HG03135 (cell line): ENCODE results near the gene YWHAG.
"Not testable (repeated sequence)": the region's sequence is repeated elsewhere in the genome, so short reads cannot be mapped to it uniquely, and the experiment has no call there.

Experiments
- ATAC-seq: cut with Tn5 transposase; IDR thresholded peaks from one replicate; pipeline ENCODE4 v1.9.1; 2021; ENCODE audit warnings: mild to moderate bottlenecking, moderate library complexity; ENCODE audit not compliant: unreplicated experiment

YWHAG gene

DNA sequence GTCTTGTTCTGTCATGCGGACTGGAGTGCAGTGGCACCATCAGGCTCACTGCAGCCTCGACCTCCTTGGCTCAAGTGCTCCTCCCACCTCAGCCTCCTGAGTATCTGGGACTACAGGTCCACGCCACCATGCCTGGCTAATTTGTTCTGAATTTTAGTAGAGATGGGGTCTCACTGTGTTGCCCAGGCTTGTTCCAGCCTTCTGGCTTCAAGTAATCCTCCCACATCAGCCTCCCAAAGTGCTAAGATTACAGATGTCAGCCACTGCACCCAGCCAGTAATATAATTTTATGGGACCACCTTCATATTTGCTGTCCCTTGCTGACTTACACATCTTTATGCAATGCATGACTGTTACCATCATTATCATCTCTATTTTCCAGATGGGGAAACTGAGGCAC, 57.8 kb downstream of the YWHAG start:
- ATAC-seq, result no peak

DNA sequence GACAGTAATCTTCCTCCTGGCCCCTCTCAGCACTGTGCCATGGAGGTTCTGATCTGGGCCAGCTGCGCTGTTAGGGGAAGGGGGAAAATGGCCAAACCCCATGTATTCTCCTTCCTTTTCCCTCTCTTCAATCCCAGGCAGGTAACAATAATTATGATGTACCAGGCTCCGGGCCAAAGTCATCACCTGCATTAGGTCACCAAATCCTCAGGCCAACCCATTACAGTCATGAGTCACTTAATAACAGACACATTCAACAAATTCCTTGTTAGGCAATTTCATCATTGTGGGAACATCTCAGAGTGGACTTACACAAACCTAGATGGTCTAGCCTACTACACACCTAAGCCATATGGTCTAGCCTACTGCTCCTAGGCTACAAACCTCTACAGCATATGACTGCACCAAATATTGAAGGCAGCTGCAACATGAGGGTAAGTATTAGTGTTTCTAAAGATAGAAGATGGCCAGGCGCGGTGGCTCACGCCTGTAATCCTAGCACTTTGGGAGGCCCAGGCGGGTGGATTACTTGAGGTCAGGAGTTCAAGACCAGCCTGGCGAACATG, 58.5 kb downstream of the YWHAG start:
- no peak for ATAC-seq

DNA sequence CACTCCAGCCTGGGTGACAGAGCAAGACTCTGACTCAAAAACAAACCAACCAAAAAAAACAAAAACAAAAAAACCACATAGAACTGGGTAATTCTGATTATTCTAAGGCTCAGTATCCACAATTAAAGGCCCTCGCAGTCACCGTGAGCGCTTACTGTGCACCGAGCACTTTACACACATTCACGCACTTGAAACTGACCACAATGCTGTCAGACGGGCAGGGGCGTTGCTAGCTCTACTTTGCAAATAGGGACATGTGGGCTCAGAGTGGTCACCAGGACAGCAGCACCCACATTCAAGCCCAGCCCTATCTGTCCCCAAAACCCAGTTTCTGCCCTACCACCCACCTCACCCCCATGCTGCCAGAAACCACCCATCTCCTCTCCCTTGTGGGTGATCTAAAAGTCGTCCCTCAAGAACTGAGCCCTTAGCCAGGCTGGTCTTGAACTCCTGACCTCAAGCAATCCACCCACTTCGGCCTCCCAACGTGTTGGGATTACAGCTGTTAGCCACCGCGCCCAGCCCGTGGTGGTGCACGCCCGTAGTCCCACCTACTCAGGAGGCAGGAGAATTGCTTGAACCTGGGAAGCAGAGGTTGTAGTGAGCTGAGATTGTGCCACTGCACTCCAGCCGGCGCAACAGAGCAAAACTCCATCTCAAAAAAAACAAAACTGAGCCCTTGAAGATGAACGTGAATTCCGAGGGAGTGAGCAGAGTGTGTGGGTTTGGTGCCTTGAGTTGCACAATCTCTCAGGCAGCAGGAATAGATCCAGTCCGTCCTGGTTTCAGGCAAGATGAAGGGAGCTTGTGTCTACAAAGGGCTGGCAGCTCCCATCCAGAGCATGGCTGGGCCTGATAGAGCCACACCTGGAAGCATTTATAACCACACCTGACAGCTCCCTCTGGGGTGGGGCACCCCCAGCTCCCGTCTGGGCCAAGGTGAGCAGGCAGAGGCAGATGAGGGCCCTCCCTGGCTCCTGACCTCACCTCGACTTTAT, 61.7 kb downstream of the YWHAG start:
- ATAC-seq, result no peak

DNA sequence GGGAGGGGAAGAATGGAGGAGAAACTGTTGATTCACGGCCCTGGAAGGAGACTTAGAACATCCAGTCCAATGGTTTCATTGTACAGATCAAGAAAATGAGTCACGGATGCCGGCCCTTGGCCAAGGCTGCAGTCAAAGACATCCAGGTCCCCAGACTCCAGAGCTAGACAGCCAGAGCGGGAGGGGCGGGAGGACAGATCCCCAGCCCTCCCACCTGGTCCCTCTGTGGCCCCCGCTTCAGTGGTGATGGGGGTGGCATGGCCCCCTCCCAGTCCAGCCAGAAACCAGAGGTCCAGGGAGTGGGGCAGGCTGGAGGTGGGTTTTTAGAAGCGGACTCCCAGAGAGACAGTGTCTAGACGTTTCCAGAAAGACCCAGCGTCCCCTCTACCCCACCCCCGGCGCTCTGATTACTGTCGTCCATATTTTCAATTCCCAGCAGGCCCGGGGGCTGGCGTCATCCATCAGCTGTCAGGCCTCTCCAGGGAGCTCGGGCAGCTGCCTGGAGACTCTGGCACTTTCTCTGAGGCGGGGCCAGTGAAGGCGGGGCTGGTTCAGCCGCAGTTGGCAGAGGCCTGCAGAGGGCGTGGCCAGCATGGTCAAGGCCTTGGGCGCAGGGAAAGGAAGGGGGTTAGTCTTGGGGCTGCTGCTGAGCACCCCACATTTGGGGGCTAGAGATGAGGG, 64.3 kb downstream of the YWHAG start:
- ATAC-seq, result no peak

DNA sequence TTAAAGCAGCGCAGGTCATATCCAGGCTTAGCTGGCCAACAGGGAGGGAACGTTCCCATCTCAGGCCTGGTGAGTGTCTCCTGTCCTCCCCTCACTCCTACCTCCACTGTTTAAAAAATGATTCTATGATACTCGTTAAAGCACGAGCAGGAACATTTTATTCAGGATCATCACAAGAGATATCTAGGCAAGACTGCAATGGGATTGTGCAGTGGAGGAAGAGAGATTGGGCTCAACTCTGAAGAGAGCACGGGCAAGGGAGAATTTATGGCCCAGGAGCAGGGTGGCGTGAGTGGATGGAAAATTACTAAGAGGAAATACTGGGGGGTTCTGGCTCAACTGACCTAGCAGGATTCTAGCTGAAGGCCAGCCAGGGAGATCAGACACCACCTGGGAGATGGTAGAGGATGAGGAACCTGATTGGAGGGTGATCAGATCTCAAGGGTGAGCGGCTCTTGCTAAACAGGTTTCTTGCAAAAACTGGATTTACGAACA, 65.3 kb downstream of the YWHAG start:
- no peak for ATAC-seq

DNA sequence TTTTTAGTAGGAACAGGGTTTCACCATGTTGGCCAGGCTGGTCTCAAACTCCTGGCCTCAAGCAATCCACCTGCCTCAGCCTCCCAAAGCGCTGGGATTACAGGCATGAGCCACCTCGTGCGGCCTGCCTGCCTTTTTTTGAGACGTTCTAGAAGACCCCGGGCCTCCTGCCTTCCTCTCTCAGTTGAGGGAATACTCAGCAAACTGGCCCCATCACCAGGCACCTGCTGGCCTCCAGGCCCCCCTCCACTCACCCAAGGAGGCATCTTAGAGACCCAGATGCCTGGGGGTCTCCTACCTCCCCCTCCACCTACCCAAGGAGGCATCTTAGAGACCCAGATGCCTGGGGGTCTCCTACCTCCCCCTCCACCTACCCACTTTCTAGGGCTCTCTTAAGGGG, 65.9 kb downstream of the YWHAG start:
- not testable (repeated sequence) for ATAC-seq

DNA sequence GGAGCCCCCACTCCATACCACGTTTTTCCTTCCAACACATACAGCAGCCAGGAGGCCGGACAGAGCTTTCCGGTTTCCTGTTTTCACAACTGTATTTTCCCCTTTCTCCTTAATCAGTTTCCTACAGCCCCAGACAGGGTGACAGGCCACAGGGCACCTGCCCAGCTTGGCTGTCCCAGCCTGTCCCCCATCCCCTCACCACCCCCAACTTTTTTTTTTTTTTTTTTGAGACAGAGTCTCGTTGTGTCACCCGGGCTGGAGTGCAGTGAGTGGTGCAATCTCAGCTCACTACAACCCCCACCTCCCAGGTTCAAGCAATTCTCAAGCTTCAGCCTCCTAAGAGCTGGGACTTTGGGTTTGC, 66.6 kb downstream of the YWHAG start:
- no peak for ATAC-seq

DNA sequence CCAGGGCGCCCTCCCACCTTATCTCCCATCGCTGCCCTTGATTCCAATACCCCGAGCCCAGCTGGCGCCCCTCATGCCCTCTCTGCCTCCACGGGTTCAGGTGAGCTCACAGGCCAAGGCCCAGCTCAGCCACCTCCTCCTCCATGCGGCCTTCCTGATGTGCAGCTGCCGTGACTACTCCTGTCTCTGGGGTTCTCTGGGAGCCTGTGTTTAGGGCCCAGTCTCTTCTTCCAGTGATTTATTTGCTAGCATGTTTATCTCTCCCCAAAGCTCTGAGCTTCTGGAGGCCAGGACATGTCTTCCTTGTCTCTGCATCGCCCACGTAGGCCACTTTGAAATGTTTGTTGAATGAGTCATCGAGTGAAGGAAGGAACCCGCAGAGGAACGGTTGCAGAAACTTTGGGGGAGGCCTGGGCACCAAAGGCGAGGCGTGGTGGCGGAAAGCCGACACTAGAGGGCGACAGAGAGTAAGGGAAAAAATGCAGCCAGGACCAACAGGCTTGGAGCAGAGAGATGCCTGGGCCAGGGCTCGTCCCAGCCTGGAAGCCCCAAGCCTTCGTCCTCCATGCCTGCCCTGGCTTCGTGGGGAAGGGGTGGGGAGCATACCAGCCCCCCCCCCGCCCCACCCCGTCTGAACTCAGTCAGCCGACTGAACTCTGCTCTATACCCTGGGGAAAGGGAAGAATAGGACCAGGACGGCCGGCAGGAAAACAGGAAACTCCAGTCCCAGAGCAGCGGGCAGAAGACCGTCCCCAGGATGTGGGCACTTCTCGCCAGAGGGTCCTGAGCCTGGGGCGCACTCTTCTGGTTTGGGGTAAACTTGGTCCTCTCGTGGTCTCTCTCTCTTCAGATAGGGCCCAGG, 67.2 kb downstream of the YWHAG start:
- ATAC-seq, result peak; percentile 82

DNA sequence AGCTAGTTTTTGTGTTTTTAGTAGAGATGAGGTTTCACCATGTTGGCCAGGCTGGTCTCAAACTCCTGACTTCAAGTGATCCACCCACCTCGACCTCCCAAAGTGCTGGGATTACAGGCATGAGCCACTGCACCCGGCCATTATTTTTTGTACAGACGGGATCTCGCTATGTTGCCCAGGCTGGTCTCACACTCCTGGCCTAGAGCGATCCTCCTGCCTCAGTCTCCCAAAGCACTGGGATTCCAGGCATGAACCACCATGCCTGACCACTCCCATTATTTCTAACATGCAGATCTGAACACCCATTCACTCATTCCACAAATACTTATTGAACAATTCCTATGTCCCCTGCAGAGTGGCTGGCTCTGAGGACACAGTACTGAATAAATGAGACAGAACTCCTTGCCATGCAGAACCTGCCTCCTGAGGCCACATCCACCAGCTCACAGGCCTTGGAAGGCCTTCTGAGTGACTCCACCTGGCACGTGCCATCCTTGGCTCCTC, 67.9 kb downstream of the YWHAG start:
- not testable (repeated sequence) for ATAC-seq

DNA sequence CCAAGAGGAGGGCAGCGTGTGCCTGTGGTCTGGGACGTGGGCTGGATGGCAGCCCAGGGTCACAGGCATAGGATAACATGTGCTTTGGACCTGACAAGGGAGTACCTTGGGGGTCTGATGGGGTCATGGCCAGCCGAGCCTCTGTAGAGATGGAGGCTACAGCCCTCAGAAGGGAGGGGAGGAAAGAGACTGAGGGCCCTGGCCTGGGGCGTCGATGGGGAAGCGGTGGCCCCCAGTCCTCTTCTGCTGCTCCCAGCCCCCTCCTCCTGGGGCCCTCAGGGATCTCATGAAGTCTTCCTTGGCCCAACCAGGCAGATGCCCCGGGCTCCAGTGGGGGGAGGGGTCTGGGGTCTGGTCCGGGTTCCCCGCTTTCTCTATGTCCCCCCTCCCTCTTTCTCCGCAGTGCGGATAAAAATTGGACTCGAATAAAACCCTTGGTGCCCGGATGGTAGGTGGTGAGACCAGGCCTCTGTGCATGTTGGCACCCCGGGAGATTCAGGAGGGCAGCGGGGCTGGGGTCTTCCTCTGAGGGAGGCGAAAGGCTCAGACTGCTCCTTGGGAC, 71.9 kb downstream of the YWHAG start:
- no peak for ATAC-seq

DNA sequence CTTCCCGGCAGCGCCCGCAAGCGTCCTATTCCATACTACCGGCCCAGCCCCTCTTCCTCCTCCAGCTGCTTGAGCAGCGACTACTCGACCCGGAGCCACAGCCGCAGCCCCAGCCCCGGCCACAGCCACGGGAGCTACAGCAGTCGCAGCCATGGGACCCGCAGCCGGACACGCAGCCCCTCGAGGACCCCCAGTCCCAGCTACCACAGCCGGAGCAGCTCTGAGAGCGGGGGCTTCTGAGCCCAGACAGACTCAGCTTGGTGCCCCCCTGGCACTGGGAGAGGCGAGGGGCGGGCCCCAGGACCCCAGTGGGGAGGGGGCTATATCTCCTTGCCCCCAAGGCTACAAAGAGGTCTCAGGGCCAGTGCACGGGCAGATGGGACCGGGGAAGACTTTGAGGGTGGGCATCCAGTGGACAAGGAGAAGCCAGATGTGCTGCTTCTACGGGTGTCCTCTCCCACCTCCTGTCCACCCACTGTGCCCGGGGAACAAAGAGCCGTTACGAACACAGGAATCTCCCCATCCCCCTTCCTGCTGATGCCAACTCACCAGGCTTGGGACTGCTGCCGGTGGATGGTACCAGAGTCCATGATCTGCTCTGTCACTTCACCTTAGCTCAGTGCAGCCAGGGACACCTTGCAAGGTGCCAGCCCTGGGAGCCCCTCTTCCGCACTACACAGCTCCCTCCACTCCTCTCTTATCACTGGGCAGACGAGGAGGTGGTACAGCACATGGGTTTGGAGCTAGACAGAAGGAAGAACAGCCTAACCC, 73.0 kb downstream of the YWHAG start:
- no peak for ATAC-seq

DNA sequence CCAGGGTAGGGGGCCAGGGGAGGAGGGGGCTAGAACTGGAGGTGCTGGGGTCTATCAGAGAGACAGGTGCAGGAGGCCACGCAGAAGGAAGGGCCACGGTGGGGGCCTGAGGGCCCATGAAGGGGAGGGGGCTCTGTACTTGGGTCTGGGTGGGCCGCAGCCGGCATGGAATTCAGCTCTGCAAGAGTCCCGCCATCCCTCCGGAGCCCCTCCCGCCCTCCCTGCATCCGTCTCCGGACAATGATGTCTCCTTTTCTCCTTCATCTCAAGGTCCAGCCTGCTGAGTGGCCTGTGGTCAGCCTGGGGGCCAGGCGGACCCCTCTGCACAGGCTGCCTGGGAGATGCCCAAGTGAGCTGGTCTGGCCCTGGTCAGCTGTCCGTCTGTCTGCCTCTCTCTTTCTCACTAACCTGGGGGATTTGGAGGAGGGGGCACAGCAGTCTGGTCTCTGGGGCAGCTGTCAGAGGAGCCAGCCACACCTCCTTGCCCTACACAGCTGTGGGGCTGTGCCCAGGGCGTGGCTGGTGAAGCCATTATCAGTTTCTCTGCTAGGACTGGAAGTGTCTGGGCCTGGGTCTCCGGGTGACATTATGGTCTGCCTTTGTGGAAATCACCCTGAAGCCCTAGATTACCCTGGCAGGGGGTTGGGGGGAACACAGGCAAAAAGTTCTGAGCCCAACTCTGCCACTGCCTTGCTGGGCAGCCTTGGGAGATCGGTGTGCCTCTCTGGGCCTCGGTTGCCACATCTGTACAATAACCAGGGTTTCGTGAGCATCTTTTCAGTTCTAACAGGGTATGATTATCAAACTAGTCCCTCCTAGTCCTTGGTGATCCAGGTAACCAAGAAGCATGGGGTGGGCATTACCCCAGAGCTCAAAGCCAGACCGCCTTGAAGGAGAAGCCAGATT, 75.3 kb downstream of the YWHAG start:
- ATAC-seq, result no peak

DNA sequence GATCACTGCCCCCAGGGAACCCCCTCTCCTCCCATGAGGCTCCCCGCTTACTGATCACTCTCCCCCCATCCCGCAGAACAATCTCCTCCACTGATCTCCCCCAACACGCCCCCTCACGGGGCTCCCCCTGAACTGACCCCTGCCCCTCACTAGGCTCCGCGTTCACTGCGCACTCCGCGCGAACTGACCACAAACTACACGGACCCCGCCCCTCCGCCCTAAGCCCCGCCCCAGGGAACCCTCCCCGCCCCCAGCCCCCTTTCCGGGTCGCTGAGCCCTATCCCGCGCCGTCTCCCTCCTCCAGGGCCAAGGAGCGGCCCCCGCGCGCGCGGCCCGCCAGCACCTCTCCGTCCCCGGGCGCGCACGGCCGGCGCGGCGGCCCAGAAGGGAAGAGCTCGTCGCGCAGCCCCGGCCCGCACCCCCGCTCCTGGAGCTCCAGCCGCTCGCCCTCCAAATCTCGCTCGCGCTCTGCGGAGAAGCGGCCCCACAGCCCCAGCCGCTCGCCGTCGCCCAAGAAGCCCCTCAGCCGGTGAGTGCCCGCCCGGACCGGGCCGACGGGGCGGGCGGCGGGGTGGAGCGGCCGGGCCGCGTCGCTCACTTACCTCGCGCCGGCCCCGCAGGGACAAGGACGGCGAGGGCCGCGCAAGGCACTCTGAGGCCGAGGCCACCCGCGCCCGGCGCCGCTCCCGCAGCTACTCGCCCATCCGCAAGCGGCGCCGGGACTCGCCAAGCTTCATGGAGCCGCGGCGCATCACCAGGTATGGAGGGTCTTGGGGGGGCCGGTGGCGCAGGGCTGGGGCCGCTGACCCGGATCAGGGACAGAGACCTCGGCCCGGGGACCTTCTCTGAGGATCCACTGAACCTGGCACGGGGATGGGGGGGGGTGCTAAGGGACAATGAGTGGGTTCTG, 76.2 kb downstream of the YWHAG start:
- no peak for ATAC-seq

DNA sequence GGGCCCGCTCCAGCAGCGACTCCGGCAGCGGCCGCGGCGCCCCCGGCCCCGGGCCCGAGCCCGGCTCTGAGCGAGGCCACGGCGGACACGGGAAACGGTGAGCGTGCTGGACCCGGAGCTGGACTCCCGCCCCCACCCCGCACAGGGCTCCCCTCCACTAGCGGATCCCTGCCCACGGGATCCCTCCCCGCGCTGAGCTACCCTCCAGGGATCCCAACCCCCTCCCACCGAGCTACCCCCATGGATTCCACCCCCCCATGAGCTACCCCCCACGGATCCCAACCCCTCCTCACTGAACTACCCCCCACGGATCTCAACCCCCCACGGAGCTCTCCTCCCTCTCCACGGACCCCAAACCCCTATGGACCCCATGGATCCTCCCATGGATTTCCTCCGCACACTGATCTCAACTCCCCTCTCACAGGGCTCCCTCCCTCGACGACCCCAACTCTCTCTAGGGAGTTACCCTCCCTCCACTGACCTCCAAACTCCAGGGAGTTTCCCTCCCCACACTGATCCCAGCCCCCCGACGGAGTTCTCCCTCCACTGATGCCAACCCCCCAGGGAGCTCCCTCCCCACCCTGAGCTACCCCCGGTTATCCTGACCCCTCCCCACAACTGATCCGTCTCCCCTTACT, 77.0 kb downstream of the YWHAG start:
- ATAC-seq, result no peak

DNA sequence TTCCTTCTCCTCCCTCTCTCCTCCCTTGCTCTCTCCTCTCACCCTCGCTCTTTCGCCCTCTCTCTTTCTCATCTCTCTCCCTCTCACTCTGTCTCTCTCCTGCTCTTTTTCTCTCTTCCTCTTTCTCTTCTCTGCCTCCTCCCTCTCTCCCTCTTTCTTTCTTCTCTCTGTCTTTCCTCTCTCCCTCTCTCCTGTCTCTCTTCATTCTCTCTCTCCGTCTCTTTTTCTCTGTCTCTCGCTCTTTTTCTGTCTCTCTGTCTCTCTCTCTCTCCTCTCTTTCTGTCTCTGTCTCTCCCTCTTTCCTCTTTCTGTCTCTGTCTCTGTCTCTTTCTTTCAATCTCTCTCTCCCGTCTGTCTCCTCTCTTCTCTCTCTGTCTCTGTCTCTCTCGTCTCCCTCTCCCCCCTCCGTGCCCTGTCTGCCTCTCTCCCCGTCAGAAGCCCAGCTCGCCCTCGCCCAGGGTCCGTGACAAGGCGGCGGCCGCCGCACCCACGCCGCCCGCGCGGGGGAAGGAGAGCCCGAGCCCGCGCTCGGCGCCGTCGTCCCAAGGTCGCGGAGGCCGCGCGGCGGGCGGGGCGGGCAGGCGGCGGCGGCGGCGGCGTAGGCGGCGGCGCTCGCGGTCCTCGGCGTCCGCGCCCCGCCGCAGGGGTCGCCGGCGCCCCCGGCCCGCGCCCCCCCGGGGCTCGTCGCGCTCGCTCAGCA, 77.6 kb downstream of the YWHAG start:
- no peak for ATAC-seq

DNA sequence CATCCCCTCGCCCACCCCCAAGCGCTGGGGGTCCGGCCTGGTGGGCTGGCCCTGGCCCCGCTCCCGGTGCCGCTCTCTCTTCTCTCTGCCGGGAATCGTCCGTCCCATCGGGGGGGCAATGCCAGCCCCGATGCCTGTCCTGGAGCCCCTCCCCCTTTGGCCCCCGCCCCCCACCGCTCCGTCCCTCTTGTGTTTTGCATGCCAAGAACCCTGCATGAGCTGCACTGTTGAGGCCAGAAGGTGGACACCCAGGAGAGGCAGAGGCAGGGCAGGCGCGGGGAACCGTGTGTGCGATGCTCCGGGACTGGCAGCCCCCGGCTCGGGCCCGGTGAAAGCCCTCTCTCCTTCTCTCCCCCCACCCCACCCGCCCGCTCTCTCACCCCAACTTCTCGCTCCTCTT, 78.4 kb downstream of the YWHAG start:
- ATAC-seq, result no peak
